ENCODE measurements around the gene VSIG10L. TPM values are rescaled to one million over a fixed set of nuclear protein-coding genes. Genes with fewer than 3 reads are reported as not detected.

Gene VSIG10L
- total RNA-seq, 1 experiment from 2014 or later = 11.6 TPM

DNA sequence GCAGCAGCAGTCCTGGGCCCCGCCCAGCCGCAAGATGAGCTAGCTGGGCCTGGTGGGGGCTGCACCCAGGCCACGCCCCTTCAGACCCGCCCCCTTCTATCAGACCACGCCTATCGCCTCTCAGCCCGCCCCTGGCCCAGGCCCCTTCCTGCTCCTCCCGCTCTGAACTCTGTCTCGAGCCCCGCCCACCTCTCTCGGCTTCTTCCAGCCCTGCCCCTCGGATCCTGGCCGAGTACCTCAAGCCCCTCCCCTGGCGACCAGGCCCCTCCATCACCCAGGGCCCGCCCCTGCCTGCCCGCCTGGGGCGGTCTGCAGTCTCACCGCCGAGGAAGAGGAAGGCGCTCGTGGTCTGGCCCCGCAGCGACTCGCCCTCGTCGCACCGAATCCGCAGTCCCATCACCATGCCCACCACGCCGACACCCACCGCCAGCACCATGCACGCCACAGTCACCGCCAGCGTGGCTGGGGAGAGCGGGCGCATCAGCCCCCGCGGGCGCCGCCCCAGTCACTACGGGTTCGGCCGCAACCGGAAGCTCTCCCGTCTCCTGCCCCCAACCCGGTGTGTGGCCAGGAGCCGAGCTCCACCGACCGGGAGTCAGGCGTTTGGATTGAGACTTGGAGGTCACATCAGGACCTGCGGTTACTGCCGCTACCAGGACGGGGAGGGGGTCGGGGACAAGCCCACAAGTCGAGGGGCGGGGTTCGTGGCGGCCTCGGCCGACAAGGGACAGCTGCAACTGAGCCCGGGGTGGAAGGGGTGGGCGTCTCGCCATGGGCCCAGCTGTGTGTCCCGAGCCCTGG, 25.8 kb upstream of the VSIG10L start (continued):
- 0 out of 2 replicates have a peak, but pooled peaks have one; percentile 24 for TF ChIP-seq ZNF416 (CRISPR knock-in tag; IDR thresholded peaks at IDR 0.05)
- TF ChIP-seq, protein P1, sequence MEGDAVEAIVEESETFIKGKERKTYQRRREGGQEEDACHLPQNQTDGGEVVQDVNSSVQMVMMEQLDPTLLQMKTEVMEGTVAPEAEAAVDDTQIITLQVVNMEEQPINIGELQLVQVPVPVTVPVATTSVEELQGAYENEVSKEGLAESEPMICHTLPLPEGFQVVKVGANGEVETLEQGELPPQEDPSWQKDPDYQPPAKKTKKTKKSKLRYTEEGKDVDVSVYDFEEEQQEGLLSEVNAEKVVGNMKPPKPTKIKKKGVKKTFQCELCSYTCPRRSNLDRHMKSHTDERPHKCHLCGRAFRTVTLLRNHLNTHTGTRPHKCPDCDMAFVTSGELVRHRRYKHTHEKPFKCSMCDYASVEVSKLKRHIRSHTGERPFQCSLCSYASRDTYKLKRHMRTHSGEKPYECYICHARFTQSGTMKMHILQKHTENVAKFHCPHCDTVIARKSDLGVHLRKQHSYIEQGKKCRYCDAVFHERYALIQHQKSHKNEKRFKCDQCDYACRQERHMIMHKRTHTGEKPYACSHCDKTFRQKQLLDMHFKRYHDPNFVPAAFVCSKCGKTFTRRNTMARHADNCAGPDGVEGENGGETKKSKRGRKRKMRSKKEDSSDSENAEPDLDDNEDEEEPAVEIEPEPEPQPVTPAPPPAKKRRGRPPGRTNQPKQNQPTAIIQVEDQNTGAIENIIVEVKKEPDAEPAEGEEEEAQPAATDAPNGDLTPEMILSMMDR (IDR thresholded peaks at IDR 0.05) = no peak
- no peak for TF ChIP-seq ZNF138 (CRISPR knock-in tag; conservative IDR thresholded peaks at IDR 0.05)
- TF ChIP-seq, protein P2, sequence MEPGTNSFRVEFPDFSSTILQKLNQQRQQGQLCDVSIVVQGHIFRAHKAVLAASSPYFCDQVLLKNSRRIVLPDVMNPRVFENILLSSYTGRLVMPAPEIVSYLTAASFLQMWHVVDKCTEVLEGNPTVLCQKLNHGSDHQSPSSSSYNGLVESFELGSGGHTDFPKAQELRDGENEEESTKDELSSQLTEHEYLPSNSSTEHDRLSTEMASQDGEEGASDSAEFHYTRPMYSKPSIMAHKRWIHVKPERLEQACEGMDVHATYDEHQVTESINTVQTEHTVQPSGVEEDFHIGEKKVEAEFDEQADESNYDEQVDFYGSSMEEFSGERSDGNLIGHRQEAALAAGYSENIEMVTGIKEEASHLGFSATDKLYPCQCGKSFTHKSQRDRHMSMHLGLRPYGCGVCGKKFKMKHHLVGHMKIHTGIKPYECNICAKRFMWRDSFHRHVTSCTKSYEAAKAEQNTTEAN (CRISPR knock-in tag; IDR thresholded peaks at IDR 0.05) = peak; percentile 88
- 0 out of 2 replicates have a peak, but pooled peaks have one; percentile 60 for TF ChIP-seq CREM (CRISPR knock-in tag; IDR thresholded peaks at IDR 0.05)
- TF ChIP-seq, protein P3, sequence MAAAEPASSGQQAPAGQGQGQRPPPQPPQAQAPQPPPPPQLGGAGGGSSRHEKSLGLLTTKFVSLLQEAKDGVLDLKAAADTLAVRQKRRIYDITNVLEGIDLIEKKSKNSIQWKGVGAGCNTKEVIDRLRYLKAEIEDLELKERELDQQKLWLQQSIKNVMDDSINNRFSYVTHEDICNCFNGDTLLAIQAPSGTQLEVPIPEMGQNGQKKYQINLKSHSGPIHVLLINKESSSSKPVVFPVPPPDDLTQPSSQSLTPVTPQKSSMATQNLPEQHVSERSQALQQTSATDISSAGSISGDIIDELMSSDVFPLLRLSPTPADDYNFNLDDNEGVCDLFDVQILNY (CRISPR knock-in tag; IDR thresholded peaks at IDR 0.05) = peak; percentile 38; the same call in 1 of the 2 replicates
- TF ChIP-seq ZNF396 (CRISPR knock-in tag; IDR thresholded peaks at IDR 0.05; ENCODE audit: borderline replicate concordance) = no peak
- TF ChIP-seq TEAD1 (CRISPR knock-in tag; IDR thresholded peaks at IDR 0.05) = 0 out of 2 replicates have a peak, but pooled peaks have one; percentile 36
- TF ChIP-seq TCF7 (CRISPR knock-in tag; IDR thresholded peaks at IDR 0.05; ENCODE audit: low read depth) = no peak
- TF ChIP-seq NFYB (CRISPR knock-in tag; conservative IDR thresholded peaks at IDR 0.05; ENCODE audit: low read depth) = no peak; the same call in 1 of the 2 replicates
- TF ChIP-seq ZMAT4 (CRISPR knock-in tag; IDR thresholded peaks at IDR 0.05) = no peak
- TF ChIP-seq NFE2L1 (CRISPR knock-in tag; IDR thresholded peaks at IDR 0.05) = peak; percentile 74; the same call in 1 of the 2 replicates
- peak; percentile 48 for TF ChIP-seq GABPB1 (CRISPR knock-in tag; IDR thresholded peaks at IDR 0.05)
- no peak for TF ChIP-seq GTF2I (CRISPR knock-in tag; conservative IDR thresholded peaks at IDR 0.05)
- TF ChIP-seq, protein P4, sequence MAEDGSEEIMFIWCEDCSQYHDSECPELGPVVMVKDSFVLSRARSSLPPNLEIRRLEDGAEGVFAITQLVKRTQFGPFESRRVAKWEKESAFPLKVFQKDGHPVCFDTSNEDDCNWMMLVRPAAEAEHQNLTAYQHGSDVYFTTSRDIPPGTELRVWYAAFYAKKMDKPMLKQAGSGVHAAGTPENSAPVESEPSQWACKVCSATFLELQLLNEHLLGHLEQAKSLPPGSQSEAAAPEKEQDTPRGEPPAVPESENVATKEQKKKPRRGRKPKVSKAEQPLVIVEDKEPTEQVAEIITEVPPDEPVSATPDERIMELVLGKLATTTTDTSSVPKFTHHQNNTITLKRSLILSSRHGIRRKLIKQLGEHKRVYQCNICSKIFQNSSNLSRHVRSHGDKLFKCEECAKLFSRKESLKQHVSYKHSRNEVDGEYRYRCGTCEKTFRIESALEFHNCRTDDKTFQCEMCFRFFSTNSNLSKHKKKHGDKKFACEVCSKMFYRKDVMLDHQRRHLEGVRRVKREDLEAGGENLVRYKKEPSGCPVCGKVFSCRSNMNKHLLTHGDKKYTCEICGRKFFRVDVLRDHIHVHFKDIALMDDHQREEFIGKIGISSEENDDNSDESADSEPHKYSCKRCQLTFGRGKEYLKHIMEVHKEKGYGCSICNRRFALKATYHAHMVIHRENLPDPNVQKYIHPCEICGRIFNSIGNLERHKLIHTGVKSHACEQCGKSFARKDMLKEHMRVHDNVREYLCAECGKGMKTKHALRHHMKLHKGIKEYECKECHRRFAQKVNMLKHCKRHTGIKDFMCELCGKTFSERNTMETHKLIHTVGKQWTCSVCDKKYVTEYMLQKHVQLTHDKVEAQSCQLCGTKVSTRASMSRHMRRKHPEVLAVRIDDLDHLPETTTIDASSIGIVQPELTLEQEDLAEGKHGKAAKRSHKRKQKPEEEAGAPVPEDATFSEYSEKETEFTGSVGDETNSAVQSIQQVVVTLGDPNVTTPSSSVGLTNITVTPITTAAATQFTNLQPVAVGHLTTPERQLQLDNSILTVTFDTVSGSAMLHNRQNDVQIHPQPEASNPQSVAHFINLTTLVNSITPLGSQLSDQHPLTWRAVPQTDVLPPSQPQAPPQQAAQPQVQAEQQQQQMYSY (CRISPR knock-in tag; IDR thresholded peaks at IDR 0.05) = 0 out of 2 replicates have a peak, but pooled peaks have one; percentile 42
- no peak for TF ChIP-seq ERG (CRISPR knock-in tag; IDR thresholded peaks at IDR 0.05)

DNA sequence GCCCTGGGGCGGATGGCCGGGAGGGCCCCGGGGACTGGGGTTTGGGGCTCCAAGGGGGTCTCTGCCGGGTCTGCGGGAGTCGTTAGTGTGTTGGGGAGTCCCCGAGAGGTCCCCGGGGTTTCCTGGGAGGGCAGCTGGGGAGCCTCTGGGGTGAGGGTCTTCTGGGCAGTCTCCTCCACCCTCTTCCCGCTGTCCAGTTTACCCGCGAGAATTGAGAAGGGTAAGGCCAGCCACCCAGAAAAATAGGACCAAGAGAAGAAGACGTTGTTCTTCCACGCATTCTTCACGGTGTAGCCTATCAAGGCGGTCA, 25.3 kb upstream of the VSIG10L start:
- H3K4me1 Mint-ChIP-seq = peaks cover 33% of the 10 kb centered on the region
- H3K4me3 Mint-ChIP-seq = peak overlapping the region; percentile 99
- POLR2A ChIA-PET = interaction anchor here (0.6 to 1.7 kb wide), 8 partner anchors 13 to 321 kb away, joined by 4 to 13 read pairs (median 5); partner anchors contain the start of genes C19orf84 and VSIG10L
- ATAC-seq (no peak; the same call in 1 of the 2 replicates), DNase-seq (ENCODE audit: low spot score) (peak; percentile 25)
- H3K9me3 Mint-ChIP-seq = no peaks in the 10 kb centered on the region
- CTCF ChIA-PET = interaction anchor here (0.6 to 3.7 kb wide), 15 partner anchors 27 to 436 kb away, joined by 3 to 25 read pairs (median 4); partner anchors contain the start of genes KLK10 and SIGLEC10
- peak overlapping the region; percentile 88 for H3K27ac Mint-ChIP-seq
- H3K36me3 Mint-ChIP-seq = no peaks in the 10 kb centered on the region
- peaks cover 15% of the 10 kb centered on the region for H3K27me3 Mint-ChIP-seq (ENCODE audit: low read depth)
- TF ChIP-seq SOX15 (CRISPR knock-in tag; IDR thresholded peaks at IDR 0.05) = no peak
- TF ChIP-seq FOXP4 (CRISPR knock-in tag; IDR thresholded peaks at IDR 0.05) = no peak
- TF ChIP-seq FOXJ3 (CRISPR knock-in tag; IDR thresholded peaks at IDR 0.05; ENCODE audit: borderline replicate concordance) = no peak
- TF ChIP-seq FOXK1 (CRISPR knock-in tag; IDR thresholded peaks at IDR 0.05) = no peak
- no peak for TF ChIP-seq PRRX2 (CRISPR knock-in tag; IDR thresholded peaks at IDR 0.05)
- no peak for TF ChIP-seq ZNF138 (CRISPR knock-in tag; conservative IDR thresholded peaks at IDR 0.05)
- TF ChIP-seq, protein P1 (IDR thresholded peaks at IDR 0.05) = no peak
- no peak for TF ChIP-seq RELA (CRISPR knock-in tag; IDR thresholded peaks at IDR 0.05; ENCODE audit: borderline replicate concordance)

Measured in WTC11 (cell line).